Activated CD4-positive, alpha-beta memory T cell treated with anti-CD3 and anti-CD28 coated beads, Interleukin-2, amount 10 ng/mL, durations not matched to agents 7 days and 5 days (primary cell): ENCODE results near the gene APOBEC3H. TPM values are rescaled to one million over a fixed set of nuclear protein-coding genes. Genes with fewer than 3 reads are reported as not detected.

Source experiments
- CTCF ChIA-PET: fragments of 350-600 bp; sonication (Branson Sonifier 250); formaldehyde crosslinking; loops from one replicate; lab custom pipeline; 2021; ENCODE audit warnings: antibody characterized with exemption, inconsistent platforms; lab: Charles Lee
- POLR2A ChIA-PET: fragments of 350-600 bp; sonication (Branson Sonifier 250); formaldehyde crosslinking; loops from one replicate; lab custom pipeline; 2021; ENCODE audit warnings: antibody characterized with exemption; lab: Charles Lee
- DNase-seq: peaks from one replicate; pipeline ENCODE4 v3.0.0-alpha.2; 2020
- H3K27ac Mint-ChIP-seq: one replicate; pipeline ENCODE4 v1.8.0; 2021; ENCODE audit warnings: mild to moderate bottlenecking, mixed read lengths
- H3K27me3 Mint-ChIP-seq: one replicate; pipeline ENCODE4 v1.8.0; 2021; ENCODE audit warnings: mixed read lengths
- H3K36me3 Mint-ChIP-seq: one replicate; pipeline ENCODE4 v1.8.0; 2021; ENCODE audit warnings: low read depth, mixed read lengths
- H3K4me1 Mint-ChIP-seq: one replicate; pipeline ENCODE4 v1.8.0; 2021; ENCODE audit warnings: mixed read lengths
- H3K4me3 Mint-ChIP-seq: one replicate; pipeline ENCODE4 v1.8.0; 2021; ENCODE audit warnings: mild to moderate bottlenecking, mixed read lengths
- H3K9me3 Mint-ChIP-seq: one replicate; pipeline ENCODE4 v1.8.0; 2021; ENCODE audit warnings: mixed read lengths
- total RNA-seq, 2 experiments: library from RNA; stranded (reverse); gene quantifications; one replicate each; pipeline ENCODE4 v1.2.3, GENCODE V29; 2021

The APOBEC3H gene
- total RNA-seq, 2 experiments from 2014 or later = 126 to 128 TPM

- ChIA-PET CTCF (interaction anchor here (1.3 kb wide), 1 partner anchor 39 kb away, joined by 3 read pairs; no protein-coding TSS in a partner anchor), POLR2A (interaction anchor here (1.2 to 1.6 kb wide), 2 partner anchors 121 to 184 kb away, joined by 4 to 5 read pairs; partner anchors contain the start of gene APOBEC3C)
- DNase-seq = no peak
- no peaks in the 10 kb centered on the region for H3K9me3 Mint-ChIP-seq
- no peak overlapping the region for H3K27ac Mint-ChIP-seq
- H3K36me3 Mint-ChIP-seq = no peaks in the 10 kb centered on the region
- no peaks in the 10 kb centered on the region for H3K4me1 Mint-ChIP-seq
- H3K27me3 Mint-ChIP-seq = no peaks in the 10 kb centered on the region
- H3K4me3 Mint-ChIP-seq = no peak overlapping the region
Measured at GRCh38 chr22:39134366-39135091, 37.5 kb downstream of the APOBEC3H start.

- no peak overlapping the region for H3K4me3 Mint-ChIP-seq
- no peaks in the 10 kb centered on the region for H3K9me3 Mint-ChIP-seq
- DNase-seq = no peak
- ChIA-PET POLR2A (interaction anchor here (1.2 to 1.6 kb wide), 2 partner anchors 122 to 183 kb away, joined by 4 to 5 read pairs; partner anchors contain the start of gene APOBEC3C), CTCF (interaction anchor here (1.0 to 1.3 kb wide), 4 partner anchors 36 to 265 kb away, joined by 3 to 4 read pairs (median 3); no protein-coding TSS in a partner anchor)
- no peaks in the 10 kb centered on the region for H3K27me3 Mint-ChIP-seq
- H3K4me1 Mint-ChIP-seq = no peaks in the 10 kb centered on the region
- H3K27ac Mint-ChIP-seq = no peak overlapping the region
- H3K36me3 Mint-ChIP-seq = no peaks in the 10 kb centered on the region
Measured at GRCh38 chr22:39135092-39135896, 38.2 kb downstream of the APOBEC3H start.

GRCh38 chr22:39136317-39136716, 39.3 kb downstream of the APOBEC3H start:
- ChIA-PET CTCF (interaction anchor here (1.2 to 1.3 kb wide), 2 partner anchors 35 to 266 kb away, joined by 3 to 4 read pairs; no protein-coding TSS in a partner anchor), POLR2A (no interaction called here)
- Mint-ChIP-seq H3K27ac (no peak overlapping the region), H3K4me3 (no peak overlapping the region), H3K36me3 (no peaks in the 10 kb centered on the region), H3K4me1 (no peaks in the 10 kb centered on the region), H3K27me3 (no peaks in the 10 kb centered on the region), H3K9me3 (no peaks in the 10 kb centered on the region)
- DNase-seq = no peak

- peaks cover 1% of the 10 kb centered on the region for H3K4me1 Mint-ChIP-seq
- no peak overlapping the region for H3K27ac Mint-ChIP-seq
- no peaks in the 10 kb centered on the region for H3K27me3 Mint-ChIP-seq
- CTCF ChIA-PET = no interaction called here
- no peaks in the 10 kb centered on the region for H3K9me3 Mint-ChIP-seq
- no peak overlapping the region for H3K4me3 Mint-ChIP-seq
- DNase-seq = no peak
- no peaks in the 10 kb centered on the region for H3K36me3 Mint-ChIP-seq
- POLR2A ChIA-PET = no interaction called here
Measured at GRCh38 chr22:39138357-39138997, 41.4 kb downstream of the APOBEC3H start.

GRCh38 chr22:39139933-39140332, 42.9 kb downstream of the APOBEC3H start:
- Mint-ChIP-seq H3K9me3 (no peaks in the 10 kb centered on the region), H3K27me3 (no peaks in the 10 kb centered on the region), H3K4me1 (peaks cover 10% of the 10 kb centered on the region), H3K4me3 (no peak overlapping the region), H3K36me3 (no peaks in the 10 kb centered on the region), H3K27ac (no peak overlapping the region)
- DNase-seq = no peak
- POLR2A ChIA-PET = no interaction called here
- CTCF ChIA-PET = no interaction called here

- Mint-ChIP-seq H3K36me3 (peaks cover 6% of the 10 kb centered on the region), H3K4me3 (no peak overlapping the region), H3K9me3 (no peaks in the 10 kb centered on the region), H3K4me1 (peaks cover 20% of the 10 kb centered on the region), H3K27me3 (no peaks in the 10 kb centered on the region), H3K27ac (no peak overlapping the region)
- ChIA-PET POLR2A (interaction anchor here (1.4 kb wide), 1 partner anchor 177 kb away, joined by 3 read pairs; the partner anchor contains the start of gene RPL3), CTCF (interaction anchor here (1.3 to 1.6 kb wide), 3 partner anchors 120 to 373 kb away, joined by 3 to 9 read pairs (median 3); no protein-coding TSS in a partner anchor)
- no peak for DNase-seq
Measured at GRCh38 chr22:39142088-39142680, 45.1 kb downstream of the APOBEC3H start.

GRCh38 chr22:39144101-39144767, 47.2 kb downstream of the APOBEC3H start:
- Mint-ChIP-seq H3K36me3 (peaks cover 11% of the 10 kb centered on the region), H3K9me3 (no peaks in the 10 kb centered on the region), H3K27ac (peak overlapping the region; percentile 82), H3K27me3 (no peaks in the 10 kb centered on the region), H3K4me1 (peaks cover 35% of the 10 kb centered on the region), H3K4me3 (peak overlapping the region; percentile 91)
- DNase-seq = peak; percentile 72
- ChIA-PET POLR2A (interaction anchor here (0.8 to 1.4 kb wide), 5 partner anchors 8 to 270 kb away, joined by 3 to 5 read pairs (median 4); partner anchors contain the start of genes CBX7 and RPL3), CTCF (interaction anchor here (1.6 kb wide), 1 partner anchor 122 kb away, joined by 3 read pairs; no protein-coding TSS in a partner anchor)

GRCh38 chr22:39146256-39147101, 49.4 kb downstream of the APOBEC3H start:
- Mint-ChIP-seq H3K36me3 (peaks cover 14% of the 10 kb centered on the region), H3K4me3 (peak overlapping the region; percentile 73), H3K4me1 (peaks cover 56% of the 10 kb centered on the region), H3K27me3 (no peaks in the 10 kb centered on the region), H3K9me3 (no peaks in the 10 kb centered on the region), H3K27ac (peak overlapping the region; percentile 81)
- ChIA-PET POLR2A (no interaction called here), CTCF (no interaction called here)
- DNase-seq = no peak

GRCh38 chr22:39147335-39148025, 50.4 kb downstream of the APOBEC3H start:
- POLR2A ChIA-PET = interaction anchor here (6.3 kb wide), 1 partner anchor 171 kb away, joined by 61 read pairs; the partner anchor contains the start of gene RPL3
- H3K4me1 Mint-ChIP-seq = peaks cover 57% of the 10 kb centered on the region

GRCh38 chr22:39148026-39148726, 51.1 kb downstream of the APOBEC3H start:
- Mint-ChIP-seq H3K4me1 (peaks cover 61% of the 10 kb centered on the region), H3K9me3 (no peaks in the 10 kb centered on the region), H3K4me3 (no peak overlapping the region), H3K27ac (peak overlapping the region; percentile 58), H3K27me3 (peaks cover 3% of the 10 kb centered on the region), H3K36me3 (peaks cover 14% of the 10 kb centered on the region)
- CTCF ChIA-PET = interaction anchor here (0.8 kb wide), 1 partner anchor 171 kb away, joined by 3 read pairs; the partner anchor contains the start of gene RPL3
- POLR2A ChIA-PET = interaction anchor here (1.2 to 6.3 kb wide), 2 partner anchors 64 to 170 kb away, joined by 3 to 61 read pairs; partner anchors contain the start of gene RPL3
- DNase-seq = no peak

More at GRCh38 chr22:39147335-39148025, 50.4 kb downstream of the APOBEC3H start:
- H3K4me3 Mint-ChIP-seq = no peak overlapping the region
- peaks cover 14% of the 10 kb centered on the region for H3K36me3 Mint-ChIP-seq
- no peak for DNase-seq
- no peak overlapping the region for H3K27ac Mint-ChIP-seq
- no peaks in the 10 kb centered on the region for H3K27me3 Mint-ChIP-seq
- H3K9me3 Mint-ChIP-seq = no peaks in the 10 kb centered on the region
- CTCF ChIA-PET = interaction anchor here (0.8 kb wide), 1 partner anchor 172 kb away, joined by 3 read pairs; the partner anchor contains the start of gene RPL3
